HUES6 (cell line): ENCODE data around the gene ZNF205.

Experiments
- H3K27ac ChIP-seq: 2 replicates; pipeline ENCODE4 v1.7.0; 2013; ENCODE audit warnings: low read depth, mild to moderate bottlenecking, low read length, inconsistent platforms
- H3K27me3 ChIP-seq: 2 replicates; pipeline ENCODE4 v1.6.1; 2013; ENCODE audit warnings: low read length; ENCODE audit not compliant: control insufficient read depth, insufficient read depth
- H3K36me3 ChIP-seq: 2 replicates; pipeline ENCODE4 v1.6.1; 2013; ENCODE audit warnings: low read length; ENCODE audit not compliant: control insufficient read depth, insufficient read depth
- H3K4me1 ChIP-seq: 2 replicates; pipeline ENCODE4 v1.6.1; 2013; ENCODE audit warnings: low read length; ENCODE audit not compliant: control insufficient read depth, insufficient read depth
- H3K4me3 ChIP-seq: 2 replicates; pipeline ENCODE4 v1.5.1; 2013; ENCODE audit warnings: low read depth, low read length
- H3K9ac ChIP-seq: one replicate; pipeline ENCODE4 v1.6.1; 2013; ENCODE audit warnings: mild to moderate bottlenecking, low read length
- H3K9me3 ChIP-seq: 2 replicates; pipeline ENCODE4 v1.6.1; 2013; ENCODE audit warnings: low read depth, low read length; ENCODE audit not compliant: control insufficient read depth, insufficient read depth

ZNF205 gene

DNA sequence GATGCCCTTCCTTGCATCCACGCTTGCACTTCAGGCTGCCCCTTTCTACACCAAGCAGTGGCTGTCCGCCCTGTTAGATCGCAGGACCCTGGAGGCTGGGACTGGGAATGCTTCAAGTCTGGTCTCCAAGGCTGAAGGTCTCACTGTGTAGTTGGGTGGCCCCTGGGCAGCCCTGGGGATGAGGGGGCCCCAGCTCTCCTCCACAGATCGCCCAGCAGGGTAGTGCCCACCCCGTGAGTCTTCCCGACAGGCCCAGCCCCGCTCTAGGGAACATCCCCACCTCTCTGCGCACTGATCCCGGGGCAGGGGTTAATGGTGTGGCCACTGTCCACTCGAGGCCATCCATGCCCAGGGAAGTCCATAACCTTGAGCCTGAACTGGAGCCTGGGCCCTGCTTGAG is 32.8 kb downstream of the ZNF205 start:
- Histone ChIP-seq H3K9me3 (no peaks in the 10 kb centered on the region), H3K27me3 (peaks cover 16% of the 10 kb centered on the region), H3K4me1 (peaks cover 6% of the 10 kb centered on the region), H3K4me3 (no peak overlapping the region), H3K36me3 (peaks cover 18% of the 10 kb centered on the region), H3K9ac (no peak overlapping the region), H3K27ac (no peak overlapping the region)

DNA sequence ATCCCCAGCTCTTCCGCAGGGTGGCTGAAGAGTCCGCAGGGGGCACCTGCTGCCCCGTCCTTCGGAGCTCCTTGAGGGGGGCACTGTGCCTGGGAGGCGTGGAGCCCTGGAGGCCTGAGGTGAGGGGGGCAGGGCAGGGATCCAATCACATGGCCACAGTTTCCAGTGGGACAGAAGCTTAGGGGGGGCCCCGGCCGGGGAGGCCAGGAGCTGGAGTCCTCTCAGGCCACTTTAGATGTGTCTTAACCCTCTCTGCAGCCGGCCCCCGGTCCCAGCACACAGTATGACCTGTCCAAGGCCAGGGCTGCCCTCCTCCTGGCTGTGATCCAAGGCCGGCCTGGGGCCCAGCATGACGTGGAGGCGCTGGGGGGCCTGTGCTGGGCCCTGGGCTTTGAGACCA is 33.3 kb downstream of the ZNF205 start:
- no peak overlapping the region for H3K27ac ChIP-seq
- H3K27me3 ChIP-seq: peaks cover 16% of the 10 kb centered on the region
- no peaks in the 10 kb centered on the region for H3K9me3 ChIP-seq
- H3K4me3 ChIP-seq: no peak overlapping the region
- peaks cover 6% of the 10 kb centered on the region for H3K4me1 ChIP-seq
- peaks cover 18% of the 10 kb centered on the region for H3K36me3 ChIP-seq
- no peak overlapping the region for H3K9ac ChIP-seq

DNA sequence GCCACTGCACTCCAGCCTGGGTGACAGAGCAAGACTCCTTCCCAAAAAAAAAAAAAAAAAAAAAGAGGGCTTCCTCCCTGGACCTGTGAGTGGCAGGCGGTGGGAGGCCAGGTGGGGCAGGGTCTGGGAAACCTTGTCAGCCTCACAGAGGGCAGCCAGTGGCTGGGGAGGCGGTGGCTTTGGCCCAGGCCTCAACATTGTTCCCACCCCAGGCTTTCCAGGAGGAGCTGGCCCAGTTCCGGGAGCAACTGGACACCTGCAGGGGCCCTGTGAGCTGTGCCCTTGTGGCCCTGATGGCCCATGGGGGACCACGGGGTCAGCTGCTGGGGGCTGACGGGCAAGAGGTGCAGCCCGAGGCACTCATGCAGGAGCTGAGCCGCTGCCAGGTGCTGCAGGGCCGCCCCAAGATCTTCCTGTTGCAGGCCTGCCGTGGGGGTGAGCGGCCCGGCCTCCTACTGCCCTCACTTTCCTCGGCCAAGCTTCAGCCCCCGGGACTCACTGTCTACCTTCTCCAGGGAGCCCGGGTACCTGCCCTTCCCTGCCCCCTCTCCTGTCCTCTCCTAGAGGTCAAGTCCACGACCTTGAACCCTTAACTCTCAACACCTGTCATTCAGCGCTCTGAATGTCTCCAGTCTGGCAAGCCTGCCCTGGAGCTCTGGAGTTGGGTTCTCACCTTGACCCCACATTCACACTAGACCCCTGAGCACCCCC is 34.8 kb downstream of the ZNF205 start:
- peaks cover 4% of the 10 kb centered on the region for H3K36me3 ChIP-seq
- H3K4me3 ChIP-seq: no peak overlapping the region
- no peaks in the 10 kb centered on the region for H3K9me3 ChIP-seq
- H3K27ac ChIP-seq: no peak overlapping the region
- no peak overlapping the region for H3K9ac ChIP-seq
- peaks cover 6% of the 10 kb centered on the region for H3K4me1 ChIP-seq
- H3K27me3 ChIP-seq: peaks cover 16% of the 10 kb centered on the region

DNA sequence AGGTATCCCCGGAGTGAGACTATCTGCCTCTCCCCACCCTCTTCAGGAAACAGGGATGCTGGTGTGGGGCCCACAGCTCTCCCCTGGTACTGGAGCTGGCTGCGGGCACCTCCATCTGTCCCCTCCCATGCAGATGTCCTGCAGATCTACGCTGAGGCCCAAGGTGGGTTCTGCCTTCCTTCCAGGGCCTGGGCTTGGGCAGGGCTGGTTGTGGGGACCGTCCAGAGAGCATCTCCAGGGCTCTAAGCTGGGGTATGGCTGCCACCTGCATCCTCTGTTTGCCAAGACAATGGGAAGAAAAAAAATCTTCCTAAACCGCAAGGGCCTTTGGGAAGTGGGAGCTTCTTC is 35.3 kb downstream of the ZNF205 start:
- Histone ChIP-seq H3K36me3 (no peaks in the 10 kb centered on the region), H3K27ac (no peak overlapping the region), H3K27me3 (peaks cover 16% of the 10 kb centered on the region), H3K4me3 (no peak overlapping the region), H3K9me3 (no peaks in the 10 kb centered on the region), H3K4me1 (peaks cover 6% of the 10 kb centered on the region), H3K9ac (no peak overlapping the region)

DNA sequence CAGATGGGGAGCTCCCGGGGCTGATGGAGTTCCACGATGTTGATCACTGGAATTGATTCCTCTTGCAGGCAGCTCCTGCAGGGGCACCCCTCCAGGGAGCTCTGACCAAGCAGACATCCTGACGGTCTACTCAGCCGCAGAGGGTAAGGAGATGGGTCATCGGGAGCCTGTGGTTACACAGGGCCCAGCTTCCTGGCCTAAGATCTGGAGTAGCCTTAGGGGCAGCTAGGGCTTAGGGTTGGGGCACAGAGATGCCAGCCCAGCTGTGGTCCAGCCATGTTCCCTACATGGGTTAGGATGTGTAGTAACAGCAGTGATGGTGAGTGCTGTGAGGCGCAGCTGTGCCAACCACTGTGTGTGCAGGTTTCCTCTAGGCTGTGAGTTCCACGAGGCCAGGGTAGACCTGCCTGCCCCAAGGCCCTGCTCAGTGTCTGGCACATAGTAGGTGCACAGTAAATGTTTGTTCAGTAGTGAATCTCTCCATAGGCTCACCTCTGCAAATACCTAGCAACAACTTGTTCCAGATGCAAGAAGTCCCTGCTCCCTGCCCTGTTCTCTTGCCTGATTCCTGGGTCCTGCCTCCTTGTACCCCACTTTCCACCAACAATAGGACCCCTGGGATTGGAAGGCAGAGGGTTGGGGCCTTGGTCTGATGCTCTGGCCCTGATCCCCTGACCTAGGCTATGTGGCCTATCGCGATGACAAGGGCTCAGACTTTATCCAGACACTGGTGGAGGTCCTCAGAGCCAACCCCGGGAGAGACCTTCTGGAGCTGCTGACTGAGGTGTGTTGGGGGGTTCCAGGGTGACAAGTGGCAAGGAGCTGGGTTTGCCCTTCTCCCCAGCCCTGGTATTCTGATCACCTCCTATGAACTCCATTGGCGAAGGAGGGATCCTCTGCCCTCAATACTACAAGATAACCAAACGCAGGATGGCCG is 36.1 kb downstream of the ZNF205 start:
- H3K9me3 ChIP-seq: no peaks in the 10 kb centered on the region
- H3K4me3 ChIP-seq: peak overlapping the region; percentile 98; the same call in 1 of the 2 replicates
- H3K27ac ChIP-seq: no peak overlapping the region
- H3K9ac ChIP-seq: no peak overlapping the region
- no peaks in the 10 kb centered on the region for H3K36me3 ChIP-seq
- H3K4me1 ChIP-seq: peaks cover 6% of the 10 kb centered on the region
- peaks cover 16% of the 10 kb centered on the region for H3K27me3 ChIP-seq

DNA sequence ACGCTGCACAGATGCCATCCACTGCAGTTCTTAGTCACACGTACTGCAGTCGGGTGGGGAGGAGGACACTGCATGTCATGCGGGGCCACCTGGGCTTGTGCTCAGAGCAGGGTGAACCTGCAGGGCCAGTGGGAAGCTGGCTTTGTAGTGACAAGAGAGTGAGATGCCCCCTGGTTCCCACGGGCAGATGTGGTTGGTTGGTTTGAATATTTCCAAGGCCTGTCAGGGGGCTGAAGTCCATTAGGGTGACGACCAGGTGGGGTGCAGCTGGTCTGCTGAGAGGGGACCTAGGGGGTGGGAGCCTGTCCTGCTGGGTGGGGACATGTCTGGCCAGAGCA is 36.8 kb downstream of the ZNF205 start:
- Histone ChIP-seq H3K36me3 (no peaks in the 10 kb centered on the region), H3K27ac (no peak overlapping the region), H3K9me3 (no peaks in the 10 kb centered on the region), H3K9ac (peak overlapping the region; percentile 75), H3K27me3 (peaks cover 16% of the 10 kb centered on the region), H3K4me1 (peaks cover 6% of the 10 kb centered on the region), H3K4me3 (peak overlapping the region; percentile 98)

DNA sequence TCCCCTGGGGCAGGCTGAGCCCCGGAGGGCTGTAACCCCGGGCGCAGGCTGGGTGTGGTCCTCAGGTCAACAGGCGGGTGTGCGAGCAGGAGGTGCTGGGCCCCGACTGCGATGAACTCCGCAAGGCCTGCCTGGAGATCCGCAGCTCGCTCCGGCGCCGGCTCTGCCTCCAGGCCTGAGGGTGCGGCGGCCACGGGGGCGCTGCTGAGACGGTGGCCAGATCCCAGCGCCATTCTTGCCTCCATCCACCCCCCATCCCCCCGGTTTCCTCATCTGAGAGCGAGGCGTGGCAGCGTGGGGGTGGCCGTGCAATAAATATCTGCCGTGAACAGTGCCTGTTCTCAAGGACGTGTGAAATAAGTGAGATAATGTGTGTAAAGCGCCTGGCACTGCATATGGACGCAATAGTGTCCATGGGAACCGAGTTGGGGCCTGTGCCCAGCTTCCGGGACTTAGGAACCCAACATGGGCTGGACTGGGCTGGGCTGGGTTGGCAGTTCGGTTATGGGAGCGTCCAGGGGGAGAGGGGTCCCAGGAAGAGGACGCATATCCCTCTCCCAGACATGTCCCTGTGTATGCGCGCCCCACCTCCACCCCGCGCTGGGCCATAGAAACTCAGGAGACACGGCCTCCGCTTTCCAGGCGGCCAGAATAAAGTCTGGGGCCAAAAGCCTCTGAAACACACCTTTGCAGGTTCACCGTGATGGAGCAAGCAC is 37.4 kb downstream of the ZNF205 start:
- no peaks in the 10 kb centered on the region for H3K9me3 ChIP-seq
- peaks cover 6% of the 10 kb centered on the region for H3K4me1 ChIP-seq
- peak overlapping the region; percentile 98 for H3K4me3 ChIP-seq
- peak overlapping the region; percentile 41; the same call in 1 of the 2 replicates for H3K27ac ChIP-seq
- peaks cover 16% of the 10 kb centered on the region for H3K27me3 ChIP-seq
- H3K9ac ChIP-seq: peak overlapping the region; percentile 75
- no peaks in the 10 kb centered on the region for H3K36me3 ChIP-seq

DNA sequence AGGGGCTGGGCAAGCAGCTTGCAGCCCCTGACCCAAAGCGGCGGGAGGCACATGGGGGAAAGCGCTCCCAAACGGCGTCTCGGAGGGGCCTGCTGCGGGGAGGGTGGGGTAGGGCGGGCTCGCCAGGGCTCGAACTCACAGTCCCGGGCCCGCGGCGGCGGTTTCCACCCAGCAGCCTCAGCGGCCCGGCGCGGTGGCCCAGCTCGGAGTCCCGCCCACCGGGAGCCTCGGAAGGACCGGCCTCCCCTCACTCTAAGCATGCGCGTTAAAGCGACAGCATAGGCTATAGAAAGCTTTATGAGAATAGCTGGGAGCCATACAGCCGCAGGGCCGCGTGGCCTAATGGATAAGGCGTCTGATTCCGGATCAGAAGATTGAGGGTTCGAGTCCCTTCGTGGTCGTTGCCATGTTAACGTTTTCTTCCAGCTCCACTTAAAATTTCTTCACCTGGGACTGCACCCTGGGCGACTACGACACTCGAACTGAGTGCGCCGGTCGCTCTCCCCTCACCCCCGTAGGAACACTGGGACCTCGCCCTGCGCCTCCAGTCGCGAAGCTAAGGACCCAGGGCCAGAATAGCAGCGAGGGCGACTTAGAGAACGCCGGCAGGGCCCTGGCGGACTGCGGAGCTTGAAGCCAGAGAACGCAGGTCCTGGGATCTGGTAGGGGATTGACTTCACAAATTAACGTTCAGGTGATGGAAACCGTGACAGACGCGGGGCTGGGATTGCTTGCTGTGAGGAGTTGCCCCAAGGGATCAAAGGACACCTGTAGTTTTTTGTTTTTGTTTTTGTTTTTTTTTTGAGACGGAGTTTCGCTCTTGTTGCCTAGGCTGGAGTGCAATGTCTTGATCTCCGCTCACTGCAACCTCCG is 38.2 kb downstream of the ZNF205 start:
- Histone ChIP-seq H3K27me3 (peaks cover 16% of the 10 kb centered on the region), H3K4me3 (peak overlapping the region; percentile 98), H3K9me3 (no peaks in the 10 kb centered on the region), H3K27ac (no peak overlapping the region), H3K4me1 (peaks cover 6% of the 10 kb centered on the region), H3K9ac (peak overlapping the region; percentile 75), H3K36me3 (no peaks in the 10 kb centered on the region)

DNA sequence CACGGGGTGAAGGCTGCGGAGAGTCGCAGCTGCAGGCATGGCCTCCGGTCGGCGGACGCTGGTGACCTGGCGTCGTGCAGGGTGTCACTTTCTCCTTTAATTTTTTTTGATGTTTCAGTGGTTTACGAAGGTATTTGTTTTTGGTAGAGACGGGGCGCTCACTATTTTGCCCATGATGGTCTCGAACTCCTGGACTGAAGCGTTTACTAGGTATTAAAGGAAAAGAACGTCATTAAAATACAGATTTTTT is 39.6 kb downstream of the ZNF205 start:
- no peaks in the 10 kb centered on the region for H3K36me3 ChIP-seq
- H3K27ac ChIP-seq: no peak overlapping the region
- peaks cover 6% of the 10 kb centered on the region for H3K4me1 ChIP-seq
- peaks cover 16% of the 10 kb centered on the region for H3K27me3 ChIP-seq
- H3K9ac ChIP-seq: no peak overlapping the region
- peak overlapping the region; percentile 74 for H3K4me3 ChIP-seq
- no peaks in the 10 kb centered on the region for H3K9me3 ChIP-seq

DNA sequence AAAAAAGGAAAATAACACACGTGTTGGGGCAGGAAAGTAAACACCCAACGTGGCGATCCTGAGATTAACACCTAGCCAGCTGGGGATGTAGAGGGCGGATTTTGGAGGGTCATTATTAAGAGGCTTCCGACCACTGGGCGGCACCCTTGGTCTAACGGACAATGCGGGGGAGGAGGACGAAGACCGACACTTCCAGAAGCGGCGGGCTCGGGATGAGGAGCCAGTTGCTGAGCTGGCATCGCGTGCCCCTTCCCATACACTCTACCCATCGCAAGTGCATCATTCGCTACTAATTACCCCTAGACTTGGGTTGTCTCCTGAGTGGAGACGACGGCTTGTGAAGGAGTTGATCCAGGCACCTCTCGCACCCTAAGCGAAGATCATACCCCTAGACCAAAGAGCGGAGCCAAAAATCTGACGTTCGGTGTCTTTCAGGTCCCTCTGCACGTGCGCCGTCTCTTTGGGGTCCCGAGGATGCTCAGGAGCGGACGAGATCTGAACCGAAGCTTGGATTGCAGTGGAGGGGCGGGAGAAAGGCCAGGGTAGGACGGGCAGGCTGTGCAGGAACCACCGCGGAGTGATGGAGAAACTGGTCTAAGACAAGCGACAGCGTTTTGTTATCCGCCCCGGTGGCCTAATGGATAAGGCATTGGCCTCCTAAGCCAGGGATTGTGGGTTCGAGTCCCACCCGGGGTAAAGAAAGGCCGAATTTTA is 40.0 kb downstream of the ZNF205 start:
- Histone ChIP-seq H3K4me1 (peaks cover 6% of the 10 kb centered on the region), H3K9me3 (no peaks in the 10 kb centered on the region), H3K4me3 (peak overlapping the region; percentile 74), H3K27me3 (peaks cover 17% of the 10 kb centered on the region), H3K27ac (no peak overlapping the region), H3K9ac (peak overlapping the region; percentile 43), H3K36me3 (no peaks in the 10 kb centered on the region)
